Effector memory CD4-positive, alpha-beta T cell (primary cell): ENCODE measurements around the gene BCO1.

ENCODE experiments used
- DNase-seq, 3 donors: peaks; one replicate each; pipeline ENCODE4 v3.0.0-alpha.2; 2020
- H3K27ac ChIP-seq: 2 replicates; pipeline ENCODE4 v1.7.0; 2013; ENCODE audit warnings: mild to moderate bottlenecking, low read length, moderate library complexity; ENCODE audit not compliant: insufficient read depth, poor library complexity, severe bottlenecking
- H3K27me3 ChIP-seq: replicated peaks from 2 replicates; pipeline ENCODE4 v1.7.0; 2013; ENCODE audit warnings: mild to moderate bottlenecking, low read length; ENCODE audit not compliant: insufficient read depth, control insufficient read depth, poor library complexity, severe bottlenecking
- H3K36me3 ChIP-seq: 2 replicates; pipeline ENCODE4 v1.7.0; 2013; ENCODE audit warnings: mild to moderate bottlenecking, low read length, moderate library complexity; ENCODE audit not compliant: control insufficient read depth, insufficient read depth
- H3K4me1 ChIP-seq: 2 replicates; pipeline ENCODE4 v1.7.0; 2013; ENCODE audit warnings: low read length, mild to moderate bottlenecking; ENCODE audit not compliant: control insufficient read depth, insufficient read depth, poor library complexity, severe bottlenecking
- H3K4me3 ChIP-seq: 2 replicates; pipeline ENCODE4 v1.7.0; 2013; ENCODE audit warnings: low read length, low read depth, mild to moderate bottlenecking; ENCODE audit not compliant: insufficient read depth, poor library complexity, severe bottlenecking
- H3K9me3 ChIP-seq: 2 replicates; pipeline ENCODE4 v1.7.0; 2013; ENCODE audit warnings: mild to moderate bottlenecking, low read length, moderate library complexity; ENCODE audit not compliant: control insufficient read depth

The BCO1 gene

DNA sequence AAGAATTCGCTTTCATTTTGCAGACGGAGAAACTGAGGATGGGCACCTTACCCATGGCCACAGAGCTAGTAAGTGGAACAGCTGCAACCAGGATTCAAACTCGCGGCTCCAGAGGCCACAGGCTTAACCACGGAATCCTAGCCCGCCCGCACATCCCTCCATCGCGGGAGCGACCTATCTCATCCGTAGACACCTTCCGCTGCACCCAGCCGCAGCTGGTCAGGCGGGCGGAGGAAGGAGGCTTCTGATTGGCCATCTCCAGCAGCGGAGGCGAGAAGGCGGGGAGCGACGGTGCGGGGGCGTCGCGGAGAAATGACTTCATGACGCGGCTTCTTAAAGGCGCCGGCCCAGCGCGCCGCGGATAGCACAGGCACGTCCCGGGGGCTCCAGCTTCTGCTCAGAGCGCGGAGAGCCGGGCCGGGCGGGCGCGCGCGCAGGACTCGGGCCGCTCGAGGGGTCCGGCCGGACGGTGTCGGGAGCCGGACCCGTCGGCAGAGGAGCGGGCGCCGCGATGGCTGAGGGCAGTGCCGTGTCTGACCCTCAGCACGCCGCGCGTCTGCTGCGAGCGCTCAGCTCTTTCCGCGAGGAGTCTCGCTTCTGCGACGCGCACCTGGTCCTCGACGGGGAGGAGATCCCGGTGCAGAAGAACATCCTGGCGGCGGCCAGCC is 76.2 kb downstream of the BCO1 start, which contains the start of gene GAN:
Gene GAN, plus strand, starts transcription at position 360 of the 668 bp plus-strand sequence. Its CDS starts 152 bp downstream, at position 512.
- Histone ChIP-seq H3K4me1 (peaks cover 17% of the 10 kb centered on the region), H3K9me3 (no peaks in the 10 kb centered on the region), H3K36me3 (no peaks in the 10 kb centered on the region), H3K27me3 (no peaks in the 10 kb centered on the region), H3K27ac (peak within 1 kb of the TSS; percentile 59), H3K4me3 (peak within 1 kb of the TSS; percentile 68)
- peak; percentile 89 to 90 (median 90) for DNase-seq

DNA sequence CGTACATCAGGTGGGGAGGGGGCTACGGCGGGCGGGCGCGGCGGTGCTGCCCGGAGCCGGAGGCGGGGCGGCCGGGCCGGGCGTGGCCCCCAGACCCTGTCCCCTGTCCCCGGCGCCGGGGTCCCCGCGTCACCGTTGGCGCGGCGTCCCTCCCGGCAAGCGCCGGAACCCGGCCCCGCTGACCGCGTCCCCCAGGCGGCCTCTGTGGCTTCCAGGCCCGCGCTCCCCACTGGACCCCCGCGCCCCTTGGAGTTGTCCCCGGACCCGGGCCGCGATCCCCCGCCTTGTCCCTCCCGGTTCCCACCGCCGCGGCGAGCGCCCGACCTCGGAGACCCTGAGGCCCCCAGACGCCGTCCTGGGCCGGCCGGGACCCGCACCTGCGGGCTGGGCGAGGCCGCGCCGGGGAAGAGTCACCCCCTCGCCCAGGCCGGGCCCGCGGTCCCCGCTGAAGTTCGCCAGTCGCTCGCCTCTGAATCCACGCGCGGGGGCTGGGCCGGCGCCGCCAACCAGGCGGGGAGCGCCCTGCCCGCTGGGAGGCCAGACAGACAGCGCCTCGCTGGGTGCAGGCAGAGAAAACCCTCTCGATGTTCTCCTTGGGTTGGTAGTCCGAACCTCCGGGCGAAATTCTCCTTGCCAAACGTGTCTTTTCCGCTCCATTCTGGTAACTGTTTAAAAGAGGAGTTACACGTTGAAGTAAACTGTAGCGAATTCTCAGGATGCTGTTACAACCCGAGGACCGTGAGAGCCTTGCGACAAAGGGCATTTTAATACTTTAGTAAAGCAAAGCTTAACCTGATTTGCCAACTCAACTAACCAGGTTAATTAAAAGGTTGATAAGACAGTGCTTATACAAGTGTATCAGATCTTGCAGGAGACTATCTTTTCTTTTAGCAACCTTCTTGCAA is 77.0 kb downstream of the BCO1 start:
- no peaks in the 10 kb centered on the region for H3K27me3 ChIP-seq
- H3K4me1 ChIP-seq: peaks cover 17% of the 10 kb centered on the region
- no peaks in the 10 kb centered on the region for H3K9me3 ChIP-seq
- peak; percentile 2 to 15 (median 12) for DNase-seq
- H3K27ac ChIP-seq: peak overlapping the region; percentile 59
- peak overlapping the region; percentile 68 for H3K4me3 ChIP-seq
- no peaks in the 10 kb centered on the region for H3K36me3 ChIP-seq

DNA sequence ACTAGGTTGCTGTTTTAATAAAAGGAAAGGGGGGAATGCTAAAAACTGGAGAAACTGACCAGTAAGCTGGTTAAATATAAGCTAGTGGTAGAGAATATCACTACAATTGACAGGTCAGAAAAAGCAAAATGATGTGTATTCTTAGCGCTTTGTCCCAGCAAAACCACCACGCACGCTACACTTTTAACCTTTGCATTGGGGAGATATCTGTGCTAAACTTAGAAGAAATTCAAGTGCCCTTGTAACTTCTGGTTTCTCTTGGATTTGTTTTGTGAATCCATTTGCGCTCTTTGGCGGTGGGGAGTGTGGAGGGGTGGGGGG is 77.6 kb downstream of the BCO1 start:
- Histone ChIP-seq H3K4me3 (peak overlapping the region; percentile 68), H3K27ac (no peak overlapping the region), H3K4me1 (peaks cover 17% of the 10 kb centered on the region)

DNA sequence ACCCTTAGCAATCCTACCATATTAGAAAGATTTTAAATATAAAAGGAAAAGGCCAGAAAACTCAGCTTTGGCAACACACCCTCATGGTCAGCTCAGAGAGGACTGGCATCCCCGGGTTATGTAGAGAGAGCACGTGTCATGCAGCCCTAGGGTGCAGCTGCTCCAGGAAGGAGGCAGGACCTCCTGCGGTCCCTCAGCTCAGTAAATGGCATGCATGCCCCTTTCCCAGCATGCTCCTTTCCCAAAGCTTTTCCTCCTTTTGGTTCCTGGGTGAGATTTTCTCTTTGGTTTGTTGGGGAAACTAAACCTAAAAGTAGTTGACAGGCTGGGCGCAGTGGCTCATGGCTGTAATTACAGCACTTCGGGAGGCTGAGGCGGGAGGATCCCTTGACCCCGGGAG is 80.2 kb downstream of the BCO1 start:
- Histone ChIP-seq H3K27me3 (no peaks in the 10 kb centered on the region), H3K4me1 (peaks cover 12% of the 10 kb centered on the region), H3K9me3 (no peaks in the 10 kb centered on the region), H3K27ac (no peak overlapping the region), H3K36me3 (no peaks in the 10 kb centered on the region), H3K4me3 (no peak overlapping the region)
- DNase-seq: no peak

More for the DNA sequence above, 77.6 kb downstream of the BCO1 start:
- Histone ChIP-seq H3K36me3 (no peaks in the 10 kb centered on the region), H3K9me3 (no peaks in the 10 kb centered on the region), H3K27me3 (no peaks in the 10 kb centered on the region)
- DNase-seq: no peak

DNA sequence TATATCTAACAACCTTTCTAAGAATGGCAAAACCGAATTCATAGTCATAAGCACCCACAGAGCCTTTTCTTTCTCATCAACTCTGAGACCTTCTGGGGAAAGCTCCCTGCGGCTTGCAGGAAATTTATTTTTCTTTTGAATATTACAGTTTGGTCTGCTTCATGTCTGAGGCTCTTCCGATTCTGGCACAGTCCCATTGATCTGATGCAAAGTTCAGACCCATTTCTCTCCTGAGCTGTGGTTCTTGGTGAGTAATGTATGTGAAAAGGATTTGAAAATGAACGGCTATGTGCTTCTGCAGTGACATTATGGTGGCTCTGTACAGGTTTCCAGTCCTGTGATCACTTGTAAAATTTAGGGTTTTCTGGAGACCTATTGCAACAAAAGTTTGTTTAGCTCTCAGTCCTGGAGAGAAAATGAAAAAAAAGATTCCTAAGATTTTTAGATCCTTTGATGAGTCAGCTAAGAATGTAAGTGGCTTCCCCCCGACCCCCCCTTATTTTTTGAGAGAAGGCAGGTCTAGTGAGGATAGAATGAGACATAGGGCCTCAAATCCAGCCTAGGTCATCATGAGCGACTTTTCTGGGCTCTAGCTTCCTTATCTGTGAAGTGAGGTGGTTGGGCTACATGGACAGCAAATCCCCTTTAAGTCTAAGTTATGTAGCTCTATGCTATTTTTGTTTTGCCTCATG is 80.9 kb downstream of the BCO1 start:
- Histone ChIP-seq H3K27ac (no peak overlapping the region), H3K4me1 (peaks cover 6% of the 10 kb centered on the region)

DNA sequence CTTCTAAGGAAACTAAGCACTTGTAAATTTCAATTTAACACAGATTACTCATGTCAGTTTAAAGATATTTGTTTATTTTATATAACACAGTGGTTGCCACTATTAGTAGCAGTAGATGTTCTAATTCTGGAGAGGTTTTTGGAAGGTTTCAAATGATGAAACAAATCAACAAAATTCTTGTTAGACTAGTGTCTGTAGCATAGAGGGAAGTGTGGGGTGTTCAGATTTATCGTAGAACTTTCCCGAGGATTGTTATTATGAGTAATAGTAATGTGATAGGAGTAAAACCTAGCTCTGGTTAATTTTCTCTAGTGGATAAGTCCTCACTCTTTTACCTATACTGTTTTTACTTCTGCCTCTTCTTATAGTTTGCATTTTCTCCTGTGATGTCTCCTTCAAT is 82.5 kb downstream of the BCO1 start:
- no peaks in the 10 kb centered on the region for H3K27me3 ChIP-seq
- H3K36me3 ChIP-seq: no peaks in the 10 kb centered on the region
- H3K4me1 ChIP-seq: peaks cover under 1% of the 10 kb centered on the region
- H3K9me3 ChIP-seq: no peaks in the 10 kb centered on the region
- H3K4me3 ChIP-seq: no peak overlapping the region
- no peak overlapping the region for H3K27ac ChIP-seq
- no peak for DNase-seq

More for the DNA sequence above, 80.9 kb downstream of the BCO1 start:
- H3K9me3 ChIP-seq: no peaks in the 10 kb centered on the region
- no peak for DNase-seq
- no peak overlapping the region for H3K4me3 ChIP-seq
- H3K27me3 ChIP-seq: no peaks in the 10 kb centered on the region
- no peaks in the 10 kb centered on the region for H3K36me3 ChIP-seq

DNA sequence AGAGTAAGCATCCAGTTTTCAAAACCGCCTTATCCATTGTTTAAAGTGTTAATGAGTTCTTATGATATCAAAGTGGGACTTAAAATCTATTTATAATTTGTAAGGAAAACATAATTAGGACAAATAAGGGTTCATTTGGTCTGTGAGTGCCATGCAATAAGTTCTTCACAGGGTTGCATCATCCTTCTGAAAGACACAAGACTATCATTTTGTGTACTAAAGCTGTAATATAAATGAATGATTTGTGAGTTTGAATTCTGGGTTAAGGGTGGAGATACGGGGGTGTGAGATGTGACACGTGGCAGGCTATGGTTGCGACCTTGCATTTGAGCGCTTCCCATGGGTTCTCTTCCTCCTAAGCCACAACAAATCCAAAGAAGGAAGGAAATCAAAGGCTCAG is 83.0 kb downstream of the BCO1 start:
- Histone ChIP-seq H3K27me3 (no peaks in the 10 kb centered on the region), H3K4me1 (no peaks in the 10 kb centered on the region), H3K4me3 (no peak overlapping the region), H3K27ac (no peak overlapping the region), H3K9me3 (no peaks in the 10 kb centered on the region), H3K36me3 (no peaks in the 10 kb centered on the region)
- DNase-seq: no peak

DNA sequence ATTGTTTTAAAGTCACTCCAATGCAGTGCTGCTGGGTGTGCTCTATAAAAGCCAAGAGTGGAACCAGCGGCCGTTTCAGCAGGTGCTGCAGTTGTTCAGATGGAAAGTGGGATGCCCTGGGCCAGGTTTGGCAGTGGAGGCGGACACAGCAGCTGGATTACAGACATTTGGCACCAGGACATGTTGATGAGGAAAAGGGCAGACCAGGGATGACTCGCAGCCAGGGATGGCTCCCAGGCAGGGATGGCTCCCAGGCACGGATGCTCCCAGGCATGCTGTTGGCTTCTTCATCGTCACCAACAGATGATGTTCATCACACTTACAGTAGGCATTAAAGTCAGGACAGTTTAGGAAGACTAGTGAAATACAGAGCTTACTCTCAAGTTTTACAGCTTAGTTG is 86.3 kb downstream of the BCO1 start:
- H3K27me3 ChIP-seq: no peaks in the 10 kb centered on the region
- no peak overlapping the region for H3K27ac ChIP-seq
- H3K4me1 ChIP-seq: no peaks in the 10 kb centered on the region
- H3K36me3 ChIP-seq: no peaks in the 10 kb centered on the region
- no peak for DNase-seq
- H3K9me3 ChIP-seq: no peaks in the 10 kb centered on the region
- H3K4me3 ChIP-seq: no peak overlapping the region

DNA sequence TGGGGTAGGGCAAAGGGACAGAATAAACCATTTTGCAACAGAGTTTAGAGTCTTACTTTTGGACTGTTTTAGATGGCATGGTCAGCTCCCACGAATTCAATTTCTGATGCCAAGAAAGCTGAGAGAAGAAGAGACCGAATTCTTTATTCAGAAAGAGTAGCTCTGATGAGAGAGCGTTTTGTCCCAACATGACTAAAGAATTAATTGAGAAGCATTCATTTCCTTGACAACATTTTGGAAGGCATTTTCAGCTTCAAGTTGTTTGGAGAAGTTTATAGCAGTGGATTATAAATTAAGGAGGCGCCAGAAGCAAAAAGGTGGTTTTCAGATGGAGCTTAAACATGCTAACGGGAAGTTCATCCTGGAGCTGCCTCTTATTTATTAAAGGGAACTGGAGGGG is 88.5 kb downstream of the BCO1 start:
- H3K4me1 ChIP-seq: no peaks in the 10 kb centered on the region
- H3K36me3 ChIP-seq: no peaks in the 10 kb centered on the region
- DNase-seq: no peak
- H3K27me3 ChIP-seq: no peaks in the 10 kb centered on the region
- H3K4me3 ChIP-seq: no peak overlapping the region
- H3K9me3 ChIP-seq: no peaks in the 10 kb centered on the region
- H3K27ac ChIP-seq: no peak overlapping the region
